Mesenchymal stem cell (in vitro differentiated cells and primary cell): ENCODE results near the gene ARHGAP44.

Source experiments
- DNase-seq: peaks from one replicate; pipeline ENCODE4 v3.0.0-alpha.2; 2013
- H2AFZ ChIP-seq: one replicate; pipeline ENCODE4 v1.6.1; 2013; ENCODE audit warnings: low read depth, mild to moderate bottlenecking, control low read depth, inconsistent platforms, low read length, moderate library complexity
- H2AK5ac ChIP-seq: 2 replicates; pipeline ENCODE4 v1.6.1; 2013; ENCODE audit warnings: low read length, moderate library complexity, mild to moderate bottlenecking, inconsistent platforms; ENCODE audit not compliant: severe bottlenecking
- H2BK120ac ChIP-seq: one replicate; pipeline ENCODE4 v1.6.1; 2013; ENCODE audit warnings: low read depth, mild to moderate bottlenecking, inconsistent platforms, low read length, moderate library complexity
- H2BK12ac ChIP-seq, 2 experiments: one replicate each; pipeline ENCODE4 v1.6.1; 2013; ENCODE audit warnings: inconsistent platforms in 2 of 2, low read length in 2 of 2, mild to moderate bottlenecking in 2 of 2, moderate library complexity in 2 of 2, control low read depth in 1 of 2
- H2BK15ac ChIP-seq: one replicate; pipeline ENCODE4 v1.6.1; 2013; ENCODE audit warnings: mild to moderate bottlenecking, low read depth, inconsistent platforms; ENCODE audit not compliant: poor library complexity, severe bottlenecking
- H2BK5ac ChIP-seq: 2 replicates; pipeline ENCODE4 v1.6.1; 2013; ENCODE audit warnings: low read depth, mild to moderate bottlenecking, low read length, control low read depth, inconsistent platforms; ENCODE audit not compliant: poor library complexity, severe bottlenecking
- H3K14ac ChIP-seq, 2 experiments: one replicate each; pipeline ENCODE4 v1.6.1; 2013; ENCODE audit warnings: inconsistent platforms in 2 of 2, low read length in 2 of 2, control low read depth in 1 of 2, mild to moderate bottlenecking in 1 of 2, moderate library complexity in 1 of 2
- H3K18ac ChIP-seq, 2 experiments: one replicate each; pipeline ENCODE4 v1.6.1; 2013; ENCODE audit warnings: inconsistent platforms in 2 of 2, low read length in 2 of 2, control low read depth in 1 of 2, low read depth in 1 of 2, mild to moderate bottlenecking in 1 of 2
- H3K23ac ChIP-seq, 2 experiments: one replicate each; pipeline ENCODE4 v1.6.1; 2013; ENCODE audit warnings: inconsistent platforms in 2 of 2, low read length in 2 of 2, mild to moderate bottlenecking in 2 of 2, moderate library complexity in 2 of 2, control low read depth in 1 of 2
- H3K27ac ChIP-seq: 2 replicates; pipeline ENCODE4 v1.5.1; 2013; ENCODE audit warnings: mild to moderate bottlenecking, moderate library complexity, low read length, control low read depth, inconsistent platforms; ENCODE audit not compliant: poor library complexity, severe bottlenecking
- H3K27me3 ChIP-seq, 2 experiments: 2 replicates each; pipeline versions ENCODE4 v1.6.1 to v1.7.0; 2013; ENCODE audit warnings: low read length in 2 of 2, mild to moderate bottlenecking in 2 of 2, moderate library complexity in 2 of 2, control low read depth in 1 of 2, inconsistent platforms in 1 of 2; ENCODE audit not compliant: control insufficient read depth in 1 of 2, insufficient read depth in 1 of 2
- H3K36me3 ChIP-seq, 2 experiments: 2 replicates each; pipeline versions ENCODE4 v1.6.1 to v1.7.0; 2013; ENCODE audit warnings: low read length in 2 of 2, control low read depth in 1 of 2, inconsistent platforms in 1 of 2, low read depth in 1 of 2, mild to moderate bottlenecking in 1 of 2; ENCODE audit not compliant: insufficient read depth in 2 of 2, control insufficient read depth in 1 of 2
- H3K4ac ChIP-seq, 2 experiments: one replicate each; pipeline ENCODE4 v1.6.1; 2013; ENCODE audit warnings: inconsistent platforms in 2 of 2, low read length in 2 of 2, mild to moderate bottlenecking in 2 of 2, moderate library complexity in 2 of 2, control low read depth in 1 of 2, low read depth in 1 of 2
- H3K4me1 ChIP-seq: 2 replicates; pipeline ENCODE4 v1.6.1; 2013; ENCODE audit warnings: low read depth, low read length, control low read depth; ENCODE audit not compliant: control insufficient read depth, insufficient read depth
- H3K4me2 ChIP-seq: 2 replicates; pipeline ENCODE4 v1.6.1; 2013; ENCODE audit warnings: low read length, mild to moderate bottlenecking, inconsistent platforms; ENCODE audit not compliant: poor library complexity, severe bottlenecking
- H3K4me3 ChIP-seq, 2 experiments: 2 replicates each; pipeline versions ENCODE4 v1.5.1 to v1.7.0; 2013; ENCODE audit warnings: low read length in 2 of 2, mild to moderate bottlenecking in 2 of 2, control low read depth in 1 of 2, low read depth in 1 of 2; ENCODE audit not compliant: insufficient read depth in 1 of 2
- H3K79me1 ChIP-seq: replicated peaks from 2 replicates; pipeline ENCODE4 v1.6.1; 2013; ENCODE audit warnings: mild to moderate bottlenecking, control low read depth, low read length, inconsistent platforms; ENCODE audit not compliant: poor library complexity, severe bottlenecking
- H3K9ac ChIP-seq: 2 replicates; pipeline ENCODE4 v1.7.0; 2013; ENCODE audit warnings: mild to moderate bottlenecking, low read length, moderate library complexity
- H3K9me3 ChIP-seq: 2 replicates; pipeline ENCODE4 v1.7.0; 2013; ENCODE audit warnings: mild to moderate bottlenecking, low read length; ENCODE audit not compliant: control insufficient read depth
- H4K8ac ChIP-seq: one replicate; pipeline ENCODE4 v1.6.1; 2013; ENCODE audit warnings: inconsistent platforms, mild to moderate bottlenecking, low read length, moderate library complexity
- H4K91ac ChIP-seq: one replicate; pipeline ENCODE4 v1.6.1; 2013; ENCODE audit warnings: mild to moderate bottlenecking, low read length, inconsistent platforms
- WGBS: methylation state at CpG from one replicate; pipeline ENCODE4 v1.1.7; 2013; ENCODE audit warnings: mixed read lengths; 5-methylcytosine and 5-hydroxymethylcytosine counted together

Gene ARHGAP44

GRCh38 chr17:12850996-12851395, 61.7 kb downstream of the ARHGAP44 start:
- no peak overlapping the region for H3K14ac ChIP-seq
- H3K4me3 ChIP-seq: no peak overlapping the region
- H4K8ac ChIP-seq: no peak overlapping the region
- 77% methylated on average over 8 of the region's 9 CpGs for WGBS
- H2BK120ac ChIP-seq: no peak overlapping the region
- no peaks in the 10 kb centered on the region for H3K27me3 ChIP-seq
- no peak overlapping the region for H3K23ac ChIP-seq
- DNase-seq: no peak
- no peak overlapping the region for H2AFZ ChIP-seq
- no peak overlapping the region for H3K18ac ChIP-seq
- no peak overlapping the region for H2AK5ac ChIP-seq
- H3K79me1 ChIP-seq: no peaks in the 10 kb centered on the region
- H4K91ac ChIP-seq: no peak overlapping the region
- H3K36me3 ChIP-seq: no peaks in the 10 kb centered on the region
- no peak overlapping the region for H3K27ac ChIP-seq
- no peak overlapping the region for H2BK5ac ChIP-seq
- no peak overlapping the region for H2BK12ac ChIP-seq
- no peak overlapping the region for H3K9ac ChIP-seq
- no peaks in the 10 kb centered on the region for H3K9me3 ChIP-seq
- H3K4me2 ChIP-seq: no peak overlapping the region
- no peak overlapping the region for H2BK15ac ChIP-seq
- H3K4me1 ChIP-seq: no peaks in the 10 kb centered on the region
- H3K4ac ChIP-seq: no peak overlapping the region

- Histone ChIP-seq H3K4ac (no peak overlapping the region), H3K27me3 (no peaks in the 10 kb centered on the region), H2AK5ac (no peak overlapping the region), H2BK15ac (no peak overlapping the region), H2BK5ac (no peak overlapping the region), H4K8ac (no peak overlapping the region), H3K4me3 (no peak overlapping the region), H3K79me1 (no peaks in the 10 kb centered on the region), H2BK12ac (no peak overlapping the region), H3K23ac (no peak overlapping the region), H3K9me3 (no peaks in the 10 kb centered on the region), H3K14ac (no peak overlapping the region), H3K27ac (no peak overlapping the region), H2BK120ac (no peak overlapping the region), H2AFZ (no peak overlapping the region), H3K4me1 (no peaks in the 10 kb centered on the region), H4K91ac (no peak overlapping the region), H3K9ac (no peak overlapping the region), H3K36me3 (no peaks in the 10 kb centered on the region), H3K18ac (no peak overlapping the region), H3K4me2 (no peak overlapping the region)
- no peak for DNase-seq
- WGBS: 73% methylated on average over 1 of the region's 4 CpGs
Observed at GRCh38 chr17:12851901-12852435, 62.7 kb downstream of the ARHGAP44 start.

- H3K18ac ChIP-seq: no peak overlapping the region
- H3K27ac ChIP-seq: no peak overlapping the region
- H3K27me3 ChIP-seq: no peaks in the 10 kb centered on the region
- no peaks in the 10 kb centered on the region for H3K36me3 ChIP-seq
- no peak overlapping the region for H3K23ac ChIP-seq
- H2AK5ac ChIP-seq: no peak overlapping the region
- H3K4me1 ChIP-seq: no peaks in the 10 kb centered on the region
- no peak overlapping the region for H4K8ac ChIP-seq
- no peak overlapping the region for H2AFZ ChIP-seq
- DNase-seq: no peak
- H2BK5ac ChIP-seq: no peak overlapping the region
- H2BK12ac ChIP-seq: no peak overlapping the region
- H3K9ac ChIP-seq: no peak overlapping the region
- no peak overlapping the region for H2BK15ac ChIP-seq
- H3K14ac ChIP-seq: no peak overlapping the region
- H3K4me2 ChIP-seq: no peak overlapping the region
- H3K9me3 ChIP-seq: no peaks in the 10 kb centered on the region
- no peak overlapping the region for H3K4me3 ChIP-seq
- WGBS: 96% methylated on average over 2 of the region's 2 CpGs
- H3K4ac ChIP-seq: no peak overlapping the region
- no peak overlapping the region for H2BK120ac ChIP-seq
- H3K79me1 ChIP-seq: no peaks in the 10 kb centered on the region
- no peak overlapping the region for H4K91ac ChIP-seq
Observed at GRCh38 chr17:12853921-12854320, 64.6 kb downstream of the ARHGAP44 start.

- DNase-seq: no peak
- no peak overlapping the region for H2BK15ac ChIP-seq
- H3K36me3 ChIP-seq: no peaks in the 10 kb centered on the region
- H2BK5ac ChIP-seq: no peak overlapping the region
- H3K27me3 ChIP-seq: no peaks in the 10 kb centered on the region
- H3K79me1 ChIP-seq: no peaks in the 10 kb centered on the region
- H2BK12ac ChIP-seq: no peak overlapping the region
- no peak overlapping the region for H3K4me2 ChIP-seq
- H3K4me3 ChIP-seq: no peak overlapping the region
- peaks cover 2% of the 10 kb centered on the region for H3K4me1 ChIP-seq
- H3K14ac ChIP-seq: no peak overlapping the region
- H2AFZ ChIP-seq: no peak overlapping the region
- 40% methylated on average over 2 of the region's 3 CpGs for whole genome bisulfite sequencing
- H4K8ac ChIP-seq: no peak overlapping the region
- H3K23ac ChIP-seq: no peak overlapping the region
- no peak overlapping the region for H3K18ac ChIP-seq
- H2AK5ac ChIP-seq: no peak overlapping the region
- no peak overlapping the region for H3K9ac ChIP-seq
- no peak overlapping the region for H2BK120ac ChIP-seq
- H3K9me3 ChIP-seq: no peaks in the 10 kb centered on the region
- no peak overlapping the region for H4K91ac ChIP-seq
- no peak overlapping the region for H3K4ac ChIP-seq
- no peak overlapping the region for H3K27ac ChIP-seq
Observed at GRCh38 chr17:12856416-12856815, 67.1 kb downstream of the ARHGAP44 start.
